Neural cell (in vitro differentiated cells): ENCODE measurements around the gene COPZ2. TPM values are rescaled to one million over a fixed set of nuclear protein-coding genes. Genes with fewer than 3 reads are reported as not detected.

ENCODE experiments used
- H2AFZ ChIP-seq: fragments of 200-600, 300-800 bp; sonication (generic), shearing (Covaris generic); 2 replicates; pipeline ENCODE4 v1.6.0; 2014; ENCODE audit warnings: low read depth, mild to moderate bottlenecking, antibody characterized with exemption, low read length, moderate library complexity
- H3F3A ChIP-seq: fragments of 200-600 bp; shearing (Covaris generic); 2 replicates; pipeline ENCODE4 v1.6.1; 2016; ENCODE audit warnings: mild to moderate bottlenecking, moderate library complexity, mixed read lengths, antibody characterized with exemption, low read length; ENCODE audit not compliant: insufficient read depth, poor library complexity, severe bottlenecking
- H3K27ac ChIP-seq: fragments of 200-600, 300-800 bp; sonication (generic), shearing (Covaris generic); 2 replicates; pipeline ENCODE4 v1.5.1; 2014; ENCODE audit warnings: mild to moderate bottlenecking, low read length, moderate library complexity
- H3K27me3 ChIP-seq: fragments of 300-800, 200-600 bp; sonication (generic), shearing (Covaris generic); 2 replicates; pipeline ENCODE4 v1.6.0; 2014; ENCODE audit warnings: mild to moderate bottlenecking, low read depth, low read length, moderate library complexity; ENCODE audit not compliant: insufficient read depth
- H3K36me3 ChIP-seq: fragments of 300-800, 200-600 bp; sonication (generic), shearing (Covaris generic); 2 replicates; pipeline ENCODE4 v1.5.1; 2014; ENCODE audit warnings: mild to moderate bottlenecking, antibody characterized with exemption, low read length, moderate library complexity; ENCODE audit not compliant: insufficient read depth
- H3K4me2 ChIP-seq: fragments of 300-800, 200-600 bp; sonication (generic), shearing (Covaris generic); 2 replicates; pipeline ENCODE4 v1.6.0; 2014; ENCODE audit warnings: mild to moderate bottlenecking, low read length
- H3K4me3 ChIP-seq: fragments of 300-800, 200-600 bp; sonication (generic), shearing (Covaris generic); 2 replicates; pipeline ENCODE4 v1.5.1; 2014; ENCODE audit warnings: mild to moderate bottlenecking, low read length, moderate library complexity
- H3K79me2 ChIP-seq: fragments of 200-600 bp; shearing (Covaris generic); replicated peaks from 2 replicates; pipeline ENCODE4 v1.6.0; 2014; ENCODE audit warnings: mild to moderate bottlenecking, low read length, moderate library complexity; ENCODE audit not compliant: insufficient read depth
- H3K9ac ChIP-seq: fragments of 300-800, 200-600 bp; sonication (generic), shearing (Covaris generic); 2 replicates; pipeline ENCODE4 v1.6.1; 2016; ENCODE audit warnings: mild to moderate bottlenecking, low read length, mixed read lengths
- H3K9me2 ChIP-seq: fragments of 200-600 bp; shearing (Covaris generic); 2 replicates; pipeline ENCODE4 v1.6.1; 2016; ENCODE audit warnings: mild to moderate bottlenecking, low read length, mixed read lengths; ENCODE audit not compliant: insufficient read depth
- H3K9me3 ChIP-seq: fragments of 200-600, 300-800 bp; sonication (generic), shearing (Covaris generic); 2 replicates; pipeline ENCODE4 v1.6.1; 2016; ENCODE audit warnings: mild to moderate bottlenecking, mixed run types, low read length, moderate library complexity, mixed read lengths
- H4K20me1 ChIP-seq: fragments of 200-600 bp; shearing (Covaris generic); 2 replicates; pipeline ENCODE4 v1.6.1; 2016; ENCODE audit warnings: mild to moderate bottlenecking, mixed run types; ENCODE audit not compliant: insufficient read depth
- CTCF ChIP-seq: fragments of 450-650 bp; IDR thresholded peaks from 2 replicates; pipeline ENCODE4 v1.5.1; 2014; ENCODE audit warnings: antibody characterized with exemption, mild to moderate bottlenecking, moderate library complexity; ENCODE audit not compliant: poor library complexity, severe bottlenecking
- EP300 ChIP-seq: fragments of 450-650 bp; conservative IDR thresholded peaks from 2 replicates; pipeline ENCODE4 v1.6.1; 2014; ENCODE audit warnings: antibody characterized with exemption, mild to moderate bottlenecking, moderate library complexity; ENCODE audit not compliant: poor library complexity, severe bottlenecking
- EZH2 ChIP-seq: fragments of 200-600, 300-800 bp; shearing (Covaris generic), sonication (generic); IDR thresholded peaks from 2 replicates; pipeline ENCODE4 v1.6.1; 2014; ENCODE audit warnings: antibody characterized with exemption, low read length, borderline replicate concordance, mild to moderate bottlenecking; ENCODE audit not compliant: insufficient read depth, poor library complexity, severe bottlenecking
- MXI1 ChIP-seq: fragments of 450-650 bp; conservative IDR thresholded peaks from 2 replicates; pipeline ENCODE4 v1.6.1; 2014; ENCODE audit warnings: antibody characterized with exemption, mild to moderate bottlenecking; ENCODE audit not compliant: poor library complexity, severe bottlenecking
- POLR2AphosphoS5 ChIP-seq: IDR thresholded peaks from 2 replicates; pipeline ENCODE4 v1.6.1; 2012
- RAD21 ChIP-seq: fragments of 450-650 bp; conservative IDR thresholded peaks from 2 replicates; pipeline ENCODE4 v1.6.1; 2014; ENCODE audit warnings: antibody characterized with exemption, mild to moderate bottlenecking, moderate library complexity
- REST ChIP-seq: IDR thresholded peaks from 2 replicates; pipeline ENCODE4 v1.6.1; 2012; ENCODE audit warnings: borderline replicate concordance
- SMC3 ChIP-seq: fragments of 450-650 bp; conservative IDR thresholded peaks from 2 replicates; pipeline ENCODE4 v1.6.1; 2014; ENCODE audit warnings: antibody characterized with exemption, mild to moderate bottlenecking, moderate library complexity; ENCODE audit not compliant: poor library complexity
- TAF1 ChIP-seq: IDR thresholded peaks from 2 replicates; pipeline ENCODE4 v1.6.1; 2012; ENCODE audit warnings: low read depth
- polyA plus RNA-seq: library from polyadenylated mRNA; depleted of rRNA; stranded (reverse); fragments of >200 nt; gene quantifications from 2 replicates; pipeline ENCODE4 v1.2.3, GENCODE V29; 2014

The COPZ2 gene
- polyA plus RNA-seq, 1 donor from 2014 or later: not detected

GRCh38 chr17:48056879-48057278 is 19.3 kb upstream of the COPZ2 start:
- H2AFZ ChIP-seq: no peak overlapping the region
- no peaks in the 10 kb centered on the region for H3K9me3 ChIP-seq
- TF ChIP-seq CTCF: no peak
- no peak for TF ChIP-seq TAF1
- TF ChIP-seq REST: no peak
- no peak for TF ChIP-seq EZH2
- no peak for TF ChIP-seq MXI1
- no peak for TF ChIP-seq SMC3
- no peak overlapping the region for H3K4me2 ChIP-seq
- H3K9ac ChIP-seq: no peak overlapping the region
- H3K27ac ChIP-seq: no peak overlapping the region
- H3K9me2 ChIP-seq: no peaks in the 10 kb centered on the region
- H3F3A ChIP-seq: no peaks in the 10 kb centered on the region
- no peaks in the 10 kb centered on the region for H3K36me3 ChIP-seq
- peaks cover 12% of the 10 kb centered on the region for H4K20me1 ChIP-seq
- peaks cover 30% of the 10 kb centered on the region for H3K79me2 ChIP-seq
- H3K27me3 ChIP-seq: no peaks in the 10 kb centered on the region
- H3K4me3 ChIP-seq: peak overlapping the region; percentile 85

- H3F3A ChIP-seq: no peaks in the 10 kb centered on the region
- H3K27ac ChIP-seq: no peak overlapping the region
- no peak overlapping the region for H3K4me2 ChIP-seq
- H3K9me2 ChIP-seq: no peaks in the 10 kb centered on the region
- H3K36me3 ChIP-seq: no peaks in the 10 kb centered on the region
- peaks cover 12% of the 10 kb centered on the region for H4K20me1 ChIP-seq
- H3K4me3 ChIP-seq: peak overlapping the region; percentile 85
- peaks cover 35% of the 10 kb centered on the region for H3K79me2 ChIP-seq
- no peak for TF ChIP-seq POLR2AphosphoS5
- TF ChIP-seq EP300: no peak
- TF ChIP-seq SMC3: no peak
- TF ChIP-seq MXI1: no peak
- TF ChIP-seq EZH2: no peak
- TF ChIP-seq REST: no peak
- TF ChIP-seq RAD21: no peak
- TF ChIP-seq CTCF: no peak
- no peak for TF ChIP-seq TAF1
- H3K9ac ChIP-seq: no peak overlapping the region
- no peaks in the 10 kb centered on the region for H3K27me3 ChIP-seq
- no peak overlapping the region for H2AFZ ChIP-seq
- no peaks in the 10 kb centered on the region for H3K9me3 ChIP-seq
These were observed 18.7 kb upstream of the COPZ2 start for GRCh38 chr17:48056246-48056745.
